GM21576 (cell line): ENCODE data around the gene PHLDB2.

Experiments
- ATAC-seq: cut with Tn5 transposase; IDR thresholded peaks from one replicate; pipeline ENCODE4 v1.9.1; 2021; ENCODE audit warnings: mild to moderate bottlenecking, moderate library complexity; ENCODE audit not compliant: unreplicated experiment

PHLDB2 gene

DNA sequence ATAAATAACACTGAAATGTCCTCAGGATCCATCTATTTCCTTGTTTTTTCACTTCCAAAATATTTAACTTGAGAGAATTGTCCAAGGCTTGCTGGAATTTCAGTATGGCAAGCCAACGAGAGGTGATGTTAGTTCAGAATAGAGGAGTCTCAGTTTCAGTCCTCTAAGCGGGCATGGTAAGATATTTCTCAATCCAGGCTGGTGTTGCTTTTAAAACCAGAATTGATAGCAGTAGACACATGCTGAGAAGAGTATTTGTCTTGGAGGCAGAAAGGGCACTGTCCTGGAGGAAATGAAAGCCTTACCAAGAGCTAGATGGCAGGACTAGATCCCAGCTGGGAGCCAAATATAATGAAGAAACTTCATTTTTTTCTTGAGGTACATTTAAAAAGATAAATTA, 23.1 kb downstream of the PHLDB2 start:
- ATAC-seq = no peak

- ATAC-seq = peak; percentile 97
Observed at GRCh38 chr3:111882799-111883198, 23.7 kb downstream of the PHLDB2 start.

- no peak for ATAC-seq
Observed at GRCh38 chr3:111884411-111885018, 25.4 kb downstream of the PHLDB2 start.

- no peak for ATAC-seq
Observed at GRCh38 chr3:111885578-111885977, 26.5 kb downstream of the PHLDB2 start.

DNA sequence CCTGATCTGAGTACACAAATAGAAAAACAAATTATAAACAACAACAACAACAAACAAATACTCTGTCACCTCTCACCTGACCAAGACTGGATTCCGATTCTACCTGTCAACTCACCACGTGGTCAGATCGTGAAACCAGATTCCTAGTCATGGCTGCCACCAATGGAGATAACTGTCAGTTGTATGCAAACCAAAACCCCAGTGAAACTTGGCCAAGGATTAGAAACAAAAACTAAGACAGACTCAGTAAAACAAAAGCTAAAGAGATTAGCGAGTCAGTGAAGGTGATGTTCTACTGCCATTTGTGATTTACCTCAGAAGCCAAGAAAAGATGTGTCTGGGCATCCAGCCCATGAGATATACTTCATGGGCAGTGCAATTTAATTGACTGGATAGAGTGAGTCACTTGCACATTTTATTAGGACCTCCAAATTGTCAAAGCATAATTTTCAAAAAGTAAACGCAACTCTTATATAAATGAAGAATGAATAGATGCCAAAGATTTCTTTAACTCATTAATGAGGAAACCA, 31.1 kb downstream of the PHLDB2 start:
- ATAC-seq = no peak

DNA sequence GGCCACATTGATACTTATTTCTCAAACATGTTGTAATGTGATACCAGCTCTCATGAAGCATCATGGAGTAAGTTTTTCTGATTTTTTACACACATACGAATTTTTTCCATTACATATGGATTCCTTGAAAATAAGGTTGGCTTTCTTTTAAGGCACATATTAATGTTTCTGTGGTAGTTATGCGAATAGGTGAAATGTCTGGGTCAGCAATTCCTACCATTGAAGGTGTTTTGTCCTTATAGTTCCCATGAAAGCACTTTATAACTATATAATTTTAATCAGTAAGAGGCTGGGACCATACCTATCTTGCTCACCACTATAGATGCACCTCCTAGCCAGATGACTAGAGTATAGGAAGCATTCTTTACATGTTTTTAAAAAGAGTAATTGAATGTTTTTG, 33.0 kb downstream of the PHLDB2 start:
- ATAC-seq = no peak

GRCh38 chr3:111895071-111895470, 36.0 kb downstream of the PHLDB2 start:
- no peak for ATAC-seq

GRCh38 chr3:111899966-111900365, 40.9 kb downstream of the PHLDB2 start:
- ATAC-seq = no peak

DNA sequence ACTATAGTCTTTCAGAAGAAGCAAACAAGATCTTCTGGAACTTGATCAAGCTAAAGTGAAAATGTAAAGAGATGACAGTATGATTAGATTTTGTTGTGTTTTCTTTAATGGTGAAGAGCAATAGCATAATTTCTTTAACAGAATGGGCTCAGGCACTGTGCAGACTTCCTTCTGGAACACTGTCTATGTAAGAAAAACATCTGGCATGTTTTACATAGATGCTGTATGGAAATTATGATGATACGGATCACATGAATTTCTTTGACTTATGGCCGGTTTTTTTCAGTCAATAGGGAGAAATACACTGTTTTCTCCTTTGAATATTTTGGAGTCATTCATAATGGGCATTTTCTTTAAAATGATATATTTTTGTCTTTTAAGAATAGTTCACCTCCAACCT, 42.6 kb downstream of the PHLDB2 start:
- no peak for ATAC-seq

- ATAC-seq = no peak
Observed at GRCh38 chr3:111902534-111902933, 43.5 kb downstream of the PHLDB2 start.

DNA sequence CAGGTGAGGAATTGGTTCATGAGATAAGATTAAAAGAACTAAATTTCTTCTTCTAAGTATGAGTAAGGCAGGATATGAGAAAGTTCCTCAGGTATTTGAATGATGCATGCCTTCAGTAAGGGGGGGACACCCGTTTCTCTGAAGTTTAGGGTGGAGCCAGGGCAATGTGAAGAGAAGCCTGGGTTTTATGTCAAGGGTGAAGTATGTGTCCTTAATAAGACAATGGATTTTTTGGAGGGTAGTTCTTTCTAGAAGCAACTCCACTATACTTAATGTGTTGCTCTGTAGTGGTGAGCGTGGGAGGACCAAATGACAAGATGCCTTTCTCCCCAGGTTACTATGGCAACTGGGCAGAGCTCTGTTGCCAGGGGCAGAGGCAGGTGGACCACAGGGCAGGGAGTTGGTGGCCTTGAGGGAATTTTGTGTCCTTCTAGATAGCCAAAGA, 44.0 kb downstream of the PHLDB2 start:
- ATAC-seq = no peak

DNA sequence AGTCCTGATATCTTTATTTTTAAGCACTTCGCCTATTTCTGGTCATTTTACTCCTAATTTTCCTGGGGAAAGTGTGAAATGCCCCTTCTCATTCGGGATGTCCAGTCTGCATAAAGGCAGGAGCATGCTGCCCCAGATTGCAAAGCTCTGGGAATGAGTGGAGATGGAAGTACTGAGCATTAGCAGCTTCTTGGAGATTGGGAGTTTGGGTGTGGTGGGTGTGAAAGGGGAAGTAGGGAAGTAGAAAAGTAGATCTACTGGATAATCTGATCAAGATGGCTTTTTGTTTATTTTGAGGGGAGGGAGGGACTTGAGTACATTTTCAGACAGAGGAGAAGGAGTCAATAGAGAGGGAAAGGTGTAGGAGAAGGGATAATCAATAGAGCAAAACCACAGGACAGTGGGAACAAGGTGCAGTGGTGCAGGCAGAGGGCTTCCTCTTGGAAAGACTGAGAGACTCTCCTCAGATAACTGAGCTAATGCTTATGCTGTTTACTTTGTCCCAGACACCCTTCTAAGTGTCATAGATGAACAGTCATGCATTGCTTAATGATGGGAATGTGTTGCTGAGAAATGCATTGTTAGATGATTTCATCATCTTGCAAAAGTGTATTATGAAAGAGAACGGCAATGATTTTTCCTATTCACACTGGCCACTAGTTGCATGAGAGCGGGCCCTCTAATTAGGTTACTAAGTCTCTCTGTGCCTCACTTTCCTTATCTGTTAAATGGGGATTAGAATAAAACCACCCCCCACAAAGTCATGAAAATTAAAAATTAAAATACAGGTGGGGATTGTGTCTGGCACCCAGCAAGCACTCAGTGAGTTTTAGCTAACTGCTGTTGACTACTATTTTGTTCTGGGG, 45.5 kb downstream of the PHLDB2 start:
- no peak for ATAC-seq

DNA sequence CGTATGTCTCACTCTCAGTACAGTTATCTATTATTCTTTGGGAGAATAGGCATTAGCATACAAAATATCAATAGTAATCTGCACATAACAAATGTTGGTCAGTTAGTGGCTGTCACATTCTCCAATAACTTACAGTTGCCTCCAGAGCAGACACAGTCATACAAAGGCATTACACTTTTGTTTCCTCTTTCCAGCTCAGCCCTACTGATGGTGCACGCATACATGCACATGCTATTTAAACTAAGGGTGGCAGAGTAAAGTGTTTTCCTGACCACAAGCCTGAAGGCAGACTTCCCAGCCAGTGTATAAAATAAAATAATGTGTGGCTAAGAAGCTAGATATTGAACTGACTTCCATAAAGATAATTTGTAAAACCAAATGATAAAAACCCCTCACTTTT, 47.6 kb downstream of the PHLDB2 start:
- ATAC-seq = no peak

DNA sequence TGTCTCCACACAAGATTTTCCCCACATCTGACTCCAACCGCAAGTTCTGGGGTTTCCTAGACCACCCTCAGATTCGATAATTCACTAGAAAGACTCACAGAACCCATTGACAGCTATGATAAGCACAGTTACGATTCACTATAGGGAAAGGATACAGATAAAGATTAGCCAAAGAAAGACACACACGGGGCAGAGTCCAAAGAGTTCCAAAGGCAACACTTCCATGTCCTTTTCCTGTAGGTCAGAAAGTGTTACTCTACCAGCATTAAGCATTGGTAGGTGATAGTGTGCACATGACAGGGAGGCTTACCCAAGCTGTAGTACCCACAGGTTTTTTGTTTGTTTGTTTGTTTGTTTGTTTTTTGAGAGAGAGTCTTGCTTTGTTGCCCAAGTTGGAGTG, 48.1 kb downstream of the PHLDB2 start:
- no peak for ATAC-seq

DNA sequence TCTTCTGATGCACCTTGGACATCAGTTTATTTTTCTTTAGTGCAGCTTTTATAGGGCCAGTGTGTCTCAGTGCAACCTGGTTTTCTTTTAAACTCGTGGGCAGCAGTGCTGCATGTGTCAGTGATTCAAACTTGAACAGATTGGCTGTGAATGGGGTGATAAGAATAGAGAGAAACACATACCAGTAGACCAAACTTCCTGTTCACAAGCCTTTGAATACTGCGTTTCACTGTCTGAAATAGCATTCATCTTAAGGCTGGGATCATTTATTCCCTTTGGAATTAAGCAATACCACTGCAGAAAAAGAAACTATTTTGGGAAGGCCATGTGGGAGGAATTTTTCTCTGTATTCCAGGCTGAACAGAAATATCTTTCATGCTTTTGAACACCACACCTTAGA, 51.7 kb downstream of the PHLDB2 start:
- ATAC-seq = no peak

DNA sequence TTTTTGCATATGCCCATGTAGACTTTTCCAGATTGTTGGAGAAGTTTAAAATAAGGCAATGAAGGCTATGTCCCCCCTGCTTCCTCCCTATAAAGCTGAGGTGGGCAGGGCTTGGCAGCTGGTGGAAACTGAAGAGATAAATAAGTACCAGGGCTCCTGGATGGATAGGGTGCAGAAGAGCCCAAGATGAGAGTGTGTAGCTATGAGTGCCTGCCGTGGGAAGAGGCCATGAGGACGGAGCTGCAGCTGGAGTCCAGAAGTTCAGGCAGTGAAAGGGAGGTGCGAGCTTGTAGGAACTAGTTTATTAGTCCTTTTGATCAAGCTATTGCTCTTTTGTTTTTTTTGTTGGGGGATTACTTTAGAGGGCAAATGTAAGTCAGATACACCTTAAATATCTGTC, 52.4 kb downstream of the PHLDB2 start:
- no peak for ATAC-seq

DNA sequence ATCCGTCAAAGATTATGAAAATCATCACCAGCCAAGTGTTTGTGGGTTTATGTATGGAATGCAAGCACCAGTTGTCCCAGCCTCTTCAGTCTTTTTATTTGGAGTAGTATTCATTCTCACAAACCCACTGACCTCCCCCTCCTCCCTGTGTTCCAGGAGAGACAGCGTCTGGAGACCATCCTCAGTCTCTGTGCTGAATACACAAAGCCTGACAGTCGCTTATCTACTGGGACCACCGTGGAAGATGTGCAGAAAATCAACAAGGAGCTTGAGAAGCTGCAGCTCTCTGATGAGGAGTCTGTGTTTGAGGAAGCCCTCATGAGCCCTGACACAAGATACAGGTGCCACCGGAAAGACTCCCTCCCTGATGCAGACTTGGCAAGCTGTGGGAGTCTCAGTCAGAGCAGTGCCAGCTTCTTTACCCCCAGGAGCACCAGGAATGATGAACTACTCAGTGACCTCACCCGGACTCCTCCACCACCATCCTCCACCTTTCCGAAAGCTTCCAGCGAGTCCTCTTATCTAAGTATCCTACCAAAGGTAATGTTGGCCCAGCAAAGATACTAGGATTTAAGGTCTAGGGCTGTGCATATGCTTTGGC, 54.2 kb downstream of the PHLDB2 start:
- no peak for ATAC-seq

DNA sequence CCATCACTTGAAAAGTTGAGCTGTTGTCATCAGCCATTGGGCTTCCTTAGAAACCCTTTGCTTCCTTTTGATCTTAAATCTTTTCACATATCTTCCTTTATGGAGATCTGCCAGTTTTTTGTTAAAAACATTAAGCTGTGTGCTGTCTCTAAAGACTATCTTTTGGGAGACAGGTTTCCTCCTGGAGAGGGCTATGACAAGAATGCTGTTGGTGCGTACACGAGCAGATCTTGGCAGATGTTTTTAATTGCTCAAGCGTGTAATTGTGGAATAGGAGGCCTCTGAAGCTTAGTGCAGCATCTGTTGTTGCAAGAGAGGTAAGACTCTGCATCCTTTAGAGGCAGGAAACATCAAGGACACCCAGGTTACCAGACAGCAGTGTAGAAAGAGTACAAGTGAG, 56.8 kb downstream of the PHLDB2 start:
- no peak for ATAC-seq

- ATAC-seq = no peak
Observed at GRCh38 chr3:111917300-111917699, 58.2 kb downstream of the PHLDB2 start.

DNA sequence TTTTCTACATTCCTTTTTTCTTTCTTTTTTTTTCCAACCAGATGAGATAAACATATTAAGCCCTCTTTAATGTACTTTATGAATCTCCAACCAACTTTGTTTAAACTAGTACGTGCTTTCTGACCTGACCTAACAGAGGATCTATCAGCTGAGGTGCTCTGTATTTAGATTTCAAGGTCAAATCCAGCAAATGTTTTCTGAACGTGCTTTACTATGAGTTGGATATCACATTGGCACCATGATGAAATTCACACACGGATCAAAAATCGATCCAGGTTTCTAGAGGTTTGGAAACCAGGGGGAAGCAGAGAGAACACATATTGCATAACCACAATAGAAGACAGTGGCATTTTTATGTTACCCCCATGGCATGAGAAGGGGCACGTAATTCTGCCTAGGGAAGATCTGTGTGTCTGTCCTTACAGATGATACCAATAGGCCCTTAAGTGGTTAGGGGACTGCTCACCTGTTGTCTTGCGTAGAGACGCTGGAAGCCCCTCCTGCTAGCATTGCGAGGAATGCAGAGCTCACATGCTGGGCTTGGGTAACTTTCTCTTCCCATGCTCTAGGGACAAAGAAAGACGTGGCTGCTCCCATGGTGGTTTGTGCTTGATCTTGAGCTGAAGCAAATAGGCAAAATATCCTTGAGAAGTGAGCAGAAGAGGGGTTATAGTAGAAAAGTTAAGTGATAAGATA, 60.5 kb downstream of the PHLDB2 start:
- no peak for ATAC-seq

DNA sequence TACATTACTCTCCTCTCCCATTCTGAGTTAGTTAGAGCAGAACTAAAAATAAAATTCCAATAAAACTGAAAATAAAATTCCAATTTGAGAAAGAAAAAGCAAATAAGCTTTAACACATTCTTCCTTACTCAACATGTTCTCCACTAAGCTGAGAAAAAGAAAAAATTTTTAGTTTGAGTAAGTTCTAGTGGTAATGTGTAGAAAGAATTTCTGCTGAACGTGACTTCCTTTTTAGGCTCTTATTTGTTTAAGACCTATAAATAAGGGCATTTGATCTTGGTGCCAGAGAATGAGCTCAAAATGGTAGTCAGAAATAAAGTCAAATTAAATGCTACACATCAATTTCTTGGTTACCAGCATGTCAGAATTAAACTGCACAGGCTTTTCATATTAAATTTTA, 62.1 kb downstream of the PHLDB2 start:
- no peak for ATAC-seq
